Measurements from ENCODE around the gene TRAP1. TPM values are rescaled to one million over a fixed set of nuclear protein-coding genes. Genes with fewer than 3 reads are reported as not detected.

The TRAP1 gene
- total RNA-seq, result 100 to 1,000 TPM; 277 to 282 TPM

DNA sequence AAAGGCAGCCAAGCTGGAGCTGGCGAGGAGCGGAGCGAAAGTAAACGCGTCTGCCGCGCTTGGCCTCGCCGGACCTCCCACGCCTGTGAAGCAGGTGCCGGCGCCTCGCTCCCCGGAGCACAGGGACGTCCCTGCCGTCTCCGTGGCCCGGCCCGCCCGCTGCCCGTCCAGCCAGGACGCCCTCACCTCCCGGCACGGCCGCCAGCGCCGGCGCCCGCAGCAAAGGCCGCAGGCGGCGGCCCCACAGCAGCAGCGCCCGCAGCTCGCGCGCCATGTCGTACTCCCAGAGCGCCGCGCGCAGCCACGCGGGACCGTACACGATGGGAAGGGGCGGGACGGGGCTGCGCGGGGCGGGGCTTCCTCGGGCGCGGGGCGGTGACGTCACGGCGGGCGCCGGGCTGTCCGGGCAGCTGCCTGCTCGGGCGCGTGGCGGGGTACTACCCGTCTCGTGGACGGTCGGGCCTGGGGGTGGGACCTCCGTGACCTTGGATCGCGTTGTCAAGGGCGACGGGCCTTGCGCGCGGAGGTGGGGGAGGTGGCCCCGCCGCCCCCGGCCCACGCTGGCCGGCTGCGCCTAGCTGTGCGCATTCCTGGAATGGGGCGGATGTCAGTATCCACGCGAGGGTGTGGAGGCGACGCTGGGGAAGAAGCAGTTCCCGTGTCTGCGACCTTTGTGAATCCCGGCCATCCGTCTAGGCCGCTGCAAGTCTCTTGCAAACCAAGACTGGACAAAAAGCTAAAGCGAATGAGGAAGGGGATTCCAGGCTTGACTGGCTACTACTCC, at the start of gene TRAP1:
TSS of gene TRAP1 (minus strand) at position 290 of the 784 bp plus-strand sequence. CDS start at position 274, 16 bp downstream.
- H3K27me3 Mint-ChIP-seq, result no peaks in the 10 kb centered on the region
- H3K36me3 Mint-ChIP-seq, result peaks cover 25% of the 10 kb centered on the region
- H3K4me3 Mint-ChIP-seq, result peak within 1 kb of the TSS; percentile 93
- CTCF ChIA-PET, result interaction anchor here (1.1 to 1.3 kb wide), 2 partner anchors 16 to 162 kb away, joined by 3 read pairs; no protein-coding TSS in a partner anchor
- peaks cover 33% of the 10 kb centered on the region for H3K4me1 Mint-ChIP-seq (ENCODE audit: low read depth)
- intact Hi-C loops (cut with micrococcal nuclease), result loop anchor here (5.0 to 10.0 kb wide), 2 partner anchors 160 to 537 kb away; no protein-coding TSS in a partner anchor
- no peaks in the 10 kb centered on the region for H3K9me3 Mint-ChIP-seq
- peak; percentile 94 for DNase-seq
- H3K27ac Mint-ChIP-seq, result peak within 1 kb of the TSS; percentile 83
- POLR2A ChIA-PET, result interaction anchor here (0.7 to 1.5 kb wide), 6 partner anchors 8 to 536 kb away, joined by 3 to 4 read pairs (median 4); no protein-coding TSS in a partner anchor

DNA sequence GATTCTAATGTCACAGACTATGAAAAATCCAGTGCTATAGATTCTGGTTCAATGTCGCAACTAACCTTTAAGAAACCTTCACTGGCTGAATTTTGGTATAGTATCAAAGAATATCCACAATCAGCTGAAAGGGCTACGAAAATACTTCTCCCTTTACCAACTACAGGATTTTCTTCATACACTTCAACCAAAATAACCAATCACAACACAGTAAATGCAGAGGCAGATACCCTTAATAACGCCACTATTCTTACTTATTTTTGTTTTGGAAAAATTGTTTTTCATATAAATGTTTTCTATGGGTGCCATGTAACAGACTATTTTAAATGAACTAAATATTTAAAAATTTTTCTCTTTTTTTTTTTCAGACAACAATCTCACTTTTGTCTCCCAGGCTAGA, 48.9 kb upstream of the TRAP1 start:
- H3K4me3 Mint-ChIP-seq, result no peak overlapping the region
- no peaks in the 10 kb centered on the region for H3K27me3 Mint-ChIP-seq
- intact Hi-C loops (cut with micrococcal nuclease), result no loop called here
- no peaks in the 10 kb centered on the region for H3K9me3 Mint-ChIP-seq
- CTCF ChIA-PET, result no interaction called here
- H3K4me1 Mint-ChIP-seq (ENCODE audit: low read depth), result no peaks in the 10 kb centered on the region
- no peak for DNase-seq
- H3K27ac Mint-ChIP-seq, result no peak overlapping the region
- peaks cover 33% of the 10 kb centered on the region for H3K36me3 Mint-ChIP-seq
- POLR2A ChIA-PET, result no interaction called here

DNA sequence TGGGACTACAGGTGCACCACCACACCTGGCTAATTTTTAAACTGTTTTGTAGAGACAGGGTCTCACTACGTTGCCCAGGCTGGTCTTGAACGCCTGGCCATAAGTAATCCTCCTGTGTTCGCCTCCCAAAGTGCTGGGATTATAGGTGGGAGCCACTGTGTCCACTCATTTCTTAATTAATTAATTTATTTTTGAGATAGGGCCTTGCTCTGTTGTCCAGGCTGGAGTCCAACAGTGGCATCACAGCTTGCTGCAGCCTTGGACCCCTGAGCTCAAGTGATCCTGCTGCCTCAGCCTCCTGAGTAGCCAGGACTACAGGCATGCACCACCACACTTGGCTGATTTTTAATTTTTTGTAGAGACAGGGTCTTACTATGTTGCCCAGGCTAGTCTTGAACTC, 47.1 kb upstream of the TRAP1 start:
- ChIA-PET POLR2A (no interaction called here), CTCF (no interaction called here)
- Mint-ChIP-seq H3K27ac (no peak overlapping the region), H3K4me1 (ENCODE audit: low read depth) (no peaks in the 10 kb centered on the region), H3K27me3 (no peaks in the 10 kb centered on the region), H3K36me3 (peaks cover 22% of the 10 kb centered on the region), H3K4me3 (no peak overlapping the region), H3K9me3 (no peaks in the 10 kb centered on the region)
- DNase-seq, result no peak
- intact Hi-C loops (cut with micrococcal nuclease), result no loop called here

DNA sequence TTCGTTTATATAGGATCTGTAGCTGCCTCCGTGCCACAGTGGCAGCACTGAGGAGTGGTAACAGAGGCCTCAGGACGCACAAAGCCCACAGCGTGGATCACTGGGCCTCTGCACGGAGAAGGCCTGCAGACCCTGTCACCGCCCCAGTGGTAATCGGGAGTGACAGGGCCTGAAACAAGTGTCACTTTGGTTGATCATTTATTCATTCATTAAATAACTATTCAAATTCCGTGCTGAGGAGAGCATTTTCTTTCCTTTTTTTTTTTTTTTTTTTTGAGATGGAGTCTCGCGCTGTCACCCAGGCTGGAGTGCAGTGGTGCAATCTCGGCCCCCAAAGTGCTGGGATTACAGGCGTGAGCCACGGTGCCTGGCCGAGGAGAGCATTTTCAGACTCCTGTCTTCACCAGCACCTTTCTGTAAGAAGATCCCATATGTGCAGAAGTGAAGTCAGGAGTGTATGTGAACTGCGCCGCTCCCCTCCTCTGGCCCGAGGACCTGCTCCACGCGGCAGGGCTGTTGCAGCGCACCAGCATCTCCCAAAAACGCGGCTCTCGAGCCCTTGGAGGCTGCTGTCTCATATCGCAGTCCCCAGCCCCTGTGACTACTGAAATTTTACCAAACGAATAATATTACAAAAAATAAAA, 44.9 kb upstream of the TRAP1 start:
- DNase-seq, result no peak
- H3K4me3 Mint-ChIP-seq, result no peak overlapping the region
- CTCF ChIA-PET, result no interaction called here
- intact Hi-C loops (cut with micrococcal nuclease), result no loop called here
- no peaks in the 10 kb centered on the region for H3K4me1 Mint-ChIP-seq (ENCODE audit: low read depth)
- H3K27ac Mint-ChIP-seq, result no peak overlapping the region
- H3K9me3 Mint-ChIP-seq, result no peaks in the 10 kb centered on the region
- peaks cover 19% of the 10 kb centered on the region for H3K36me3 Mint-ChIP-seq
- H3K27me3 Mint-ChIP-seq, result no peaks in the 10 kb centered on the region
- POLR2A ChIA-PET, result no interaction called here

GRCh38 chr16:3761375-3762106, 44.2 kb upstream of the TRAP1 start:
- Mint-ChIP-seq H3K36me3 (peaks cover 14% of the 10 kb centered on the region), H3K27me3 (no peaks in the 10 kb centered on the region), H3K4me1 (ENCODE audit: low read depth) (no peaks in the 10 kb centered on the region), H3K4me3 (no peak overlapping the region), H3K27ac (no peak overlapping the region), H3K9me3 (no peaks in the 10 kb centered on the region)
- CTCF ChIA-PET, result no interaction called here
- POLR2A ChIA-PET, result no interaction called here
- no peak for DNase-seq
- intact Hi-C loops (cut with micrococcal nuclease), result no loop called here

GRCh38 chr16:3760518-3760917, 43.2 kb upstream of the TRAP1 start:
- Mint-ChIP-seq H3K27ac (no peak overlapping the region), H3K27me3 (no peaks in the 10 kb centered on the region), H3K4me1 (ENCODE audit: low read depth) (no peaks in the 10 kb centered on the region), H3K9me3 (no peaks in the 10 kb centered on the region), H3K36me3 (peaks cover 13% of the 10 kb centered on the region), H3K4me3 (no peak overlapping the region)
- intact Hi-C loops (cut with micrococcal nuclease), result no loop called here
- POLR2A ChIA-PET, result no interaction called here
- CTCF ChIA-PET, result no interaction called here
- no peak for DNase-seq

- Mint-ChIP-seq H3K27ac (no peak overlapping the region), H3K9me3 (no peaks in the 10 kb centered on the region), H3K27me3 (no peaks in the 10 kb centered on the region), H3K4me1 (ENCODE audit: low read depth) (no peaks in the 10 kb centered on the region), H3K4me3 (no peak overlapping the region), H3K36me3 (peaks cover 16% of the 10 kb centered on the region)
- ChIA-PET POLR2A (interaction anchor here (0.7 kb wide), 1 partner anchor 12 kb away, joined by 5 read pairs; no protein-coding TSS in a partner anchor), CTCF (interaction anchor here (1.0 kb wide), 1 partner anchor 8 kb away, joined by 3 read pairs; no protein-coding TSS in a partner anchor)
- no peak for DNase-seq
- intact Hi-C loops (cut with micrococcal nuclease), result no loop called here
Observed at GRCh38 chr16:3759736-3760135, 42.4 kb upstream of the TRAP1 start.

GRCh38 chr16:3756113-3756512, 38.8 kb upstream of the TRAP1 start:
- Mint-ChIP-seq H3K9me3 (no peaks in the 10 kb centered on the region), H3K4me3 (no peak overlapping the region), H3K4me1 (ENCODE audit: low read depth) (no peaks in the 10 kb centered on the region), H3K36me3 (peaks cover 8% of the 10 kb centered on the region), H3K27me3 (no peaks in the 10 kb centered on the region), H3K27ac (no peak overlapping the region)
- CTCF ChIA-PET, result no interaction called here
- DNase-seq, result no peak
- intact Hi-C loops (cut with micrococcal nuclease), result no loop called here
- POLR2A ChIA-PET, result no interaction called here

DNA sequence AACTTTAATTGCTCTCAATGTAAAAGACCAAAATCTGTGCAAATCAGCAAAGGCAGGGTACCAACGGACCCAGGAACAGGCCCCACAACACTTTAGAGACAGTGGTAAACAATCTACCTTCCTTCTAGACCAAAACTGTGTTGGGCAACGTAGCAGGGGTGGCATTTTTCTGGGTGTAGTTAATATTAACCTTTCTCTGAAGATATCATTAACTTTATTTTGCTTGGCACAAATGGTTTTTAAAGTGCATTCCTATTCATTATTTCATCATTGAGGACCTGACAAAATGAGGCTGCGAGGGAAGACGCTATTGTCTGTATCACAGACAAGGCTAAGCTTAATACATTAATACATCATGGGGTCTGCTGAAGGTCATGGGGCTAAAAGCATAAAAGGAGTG, 37.9 kb upstream of the TRAP1 start:
- H3K4me3 Mint-ChIP-seq, result no peak overlapping the region
- POLR2A ChIA-PET, result no interaction called here
- H3K27ac Mint-ChIP-seq, result no peak overlapping the region
- CTCF ChIA-PET, result no interaction called here
- H3K27me3 Mint-ChIP-seq, result no peaks in the 10 kb centered on the region
- DNase-seq, result no peak
- peaks cover 4% of the 10 kb centered on the region for H3K4me1 Mint-ChIP-seq (ENCODE audit: low read depth)
- no peaks in the 10 kb centered on the region for H3K9me3 Mint-ChIP-seq
- intact Hi-C loops (cut with micrococcal nuclease), result no loop called here
- peaks cover 11% of the 10 kb centered on the region for H3K36me3 Mint-ChIP-seq

GRCh38 chr16:3754772-3755171, 37.4 kb upstream of the TRAP1 start:
- Mint-ChIP-seq H3K27me3 (no peaks in the 10 kb centered on the region), H3K4me3 (no peak overlapping the region), H3K27ac (no peak overlapping the region), H3K4me1 (ENCODE audit: low read depth) (peaks cover 9% of the 10 kb centered on the region), H3K36me3 (peaks cover 13% of the 10 kb centered on the region), H3K9me3 (no peaks in the 10 kb centered on the region)
- DNase-seq, result no peak
- ChIA-PET CTCF (no interaction called here), POLR2A (no interaction called here)
- intact Hi-C loops (cut with micrococcal nuclease), result no loop called here

GRCh38 chr16:3754081-3754703, 36.9 kb upstream of the TRAP1 start:
- Mint-ChIP-seq H3K27me3 (no peaks in the 10 kb centered on the region), H3K9me3 (no peaks in the 10 kb centered on the region), H3K36me3 (peaks cover 14% of the 10 kb centered on the region), H3K4me3 (no peak overlapping the region), H3K4me1 (ENCODE audit: low read depth) (peaks cover 10% of the 10 kb centered on the region), H3K27ac (no peak overlapping the region)
- ChIA-PET CTCF (no interaction called here), POLR2A (no interaction called here)
- no peak for DNase-seq
- intact Hi-C loops (cut with micrococcal nuclease), result no loop called here

GRCh38 chr16:3752984-3753383, 35.7 kb upstream of the TRAP1 start:
- no peaks in the 10 kb centered on the region for H3K27me3 Mint-ChIP-seq
- peaks cover 16% of the 10 kb centered on the region for H3K36me3 Mint-ChIP-seq
- H3K4me3 Mint-ChIP-seq, result no peak overlapping the region
- no peak overlapping the region for H3K27ac Mint-ChIP-seq
- DNase-seq, result no peak
- ChIA-PET POLR2A (no interaction called here), CTCF (no interaction called here)
- no peaks in the 10 kb centered on the region for H3K9me3 Mint-ChIP-seq
- intact Hi-C loops (cut with micrococcal nuclease), result no loop called here
- H3K4me1 Mint-ChIP-seq (ENCODE audit: low read depth), result peaks cover 10% of the 10 kb centered on the region

Measured in activated CD4-positive, alpha-beta memory T cell treated with anti-CD3 and anti-CD28 coated beads for 36 hours (primary cell).